GM18511 (cell line): ENCODE results near the gene PRKN.

ENCODE experiments used
- ATAC-seq: cut with Tn5 transposase; IDR thresholded peaks from one replicate; pipeline ENCODE4 v1.9.1; 2021; ENCODE audit warnings: mild to moderate bottlenecking, moderate library complexity; ENCODE audit not compliant: unreplicated experiment

Gene PRKN

DNA sequence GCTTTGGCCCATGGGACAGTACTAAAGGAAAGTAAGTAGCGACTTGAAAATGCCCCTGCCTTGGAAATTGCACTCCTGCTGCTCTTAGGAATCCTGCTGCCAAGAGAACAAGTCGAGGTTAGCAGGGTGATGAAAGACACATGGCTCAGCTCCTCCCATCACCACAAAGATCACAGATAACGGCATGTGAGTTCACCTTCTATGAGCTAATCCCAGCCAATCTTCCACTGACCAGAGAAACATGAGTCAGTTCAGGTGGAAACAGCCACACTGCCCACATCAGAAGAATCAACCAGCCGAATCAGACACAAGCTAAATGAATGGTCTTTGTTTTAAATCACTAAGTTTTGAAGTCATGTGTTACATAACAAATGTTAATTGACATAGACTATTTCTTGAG is 106.3 kb downstream of the PRKN start:
- ATAC-seq: no peak

DNA sequence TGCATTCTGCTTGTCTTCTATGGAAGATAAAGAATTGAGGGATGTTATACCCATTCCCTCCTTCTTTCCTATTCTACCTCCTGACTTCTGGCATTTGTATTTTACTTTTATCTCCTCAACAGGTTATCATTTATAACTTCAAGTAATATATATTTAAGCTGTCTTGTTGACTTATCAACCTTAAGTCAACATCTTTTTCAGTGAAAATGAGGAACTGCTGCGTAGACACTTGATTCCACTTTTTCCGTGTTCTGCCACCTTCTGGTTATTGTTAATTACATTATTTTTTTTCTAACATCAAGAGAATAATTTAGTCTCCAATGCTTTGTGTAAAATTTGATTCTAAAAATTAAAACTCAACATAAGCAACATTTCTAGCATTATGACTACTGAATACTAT is 107.5 kb downstream of the PRKN start:
- ATAC-seq: no peak

DNA sequence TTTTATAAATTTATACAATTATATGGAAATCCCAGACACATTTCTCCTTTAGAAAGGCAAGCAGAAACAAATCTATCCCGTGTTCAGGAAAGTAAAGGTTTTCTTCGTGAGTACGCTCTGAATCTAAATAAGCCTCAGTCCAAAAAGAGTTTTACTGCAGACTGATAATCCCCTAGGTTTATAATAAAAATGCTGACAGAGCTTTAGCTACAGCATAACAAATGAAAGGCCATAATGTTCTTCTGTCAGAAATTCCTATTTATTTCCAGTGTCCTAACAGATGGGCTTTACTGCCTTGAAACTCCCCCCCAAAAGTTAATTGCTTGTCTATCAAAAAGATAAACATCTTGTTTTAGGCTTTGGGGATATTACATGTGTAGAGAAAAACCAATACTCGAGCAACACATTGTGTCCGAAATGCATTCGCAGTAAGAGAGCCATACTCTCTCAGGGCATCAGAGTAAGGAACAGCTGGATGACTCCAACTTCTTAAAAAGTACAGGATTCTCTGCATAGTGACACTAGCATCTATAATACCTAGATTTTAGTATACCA is 109.0 kb downstream of the PRKN start:
- ATAC-seq: no peak

DNA sequence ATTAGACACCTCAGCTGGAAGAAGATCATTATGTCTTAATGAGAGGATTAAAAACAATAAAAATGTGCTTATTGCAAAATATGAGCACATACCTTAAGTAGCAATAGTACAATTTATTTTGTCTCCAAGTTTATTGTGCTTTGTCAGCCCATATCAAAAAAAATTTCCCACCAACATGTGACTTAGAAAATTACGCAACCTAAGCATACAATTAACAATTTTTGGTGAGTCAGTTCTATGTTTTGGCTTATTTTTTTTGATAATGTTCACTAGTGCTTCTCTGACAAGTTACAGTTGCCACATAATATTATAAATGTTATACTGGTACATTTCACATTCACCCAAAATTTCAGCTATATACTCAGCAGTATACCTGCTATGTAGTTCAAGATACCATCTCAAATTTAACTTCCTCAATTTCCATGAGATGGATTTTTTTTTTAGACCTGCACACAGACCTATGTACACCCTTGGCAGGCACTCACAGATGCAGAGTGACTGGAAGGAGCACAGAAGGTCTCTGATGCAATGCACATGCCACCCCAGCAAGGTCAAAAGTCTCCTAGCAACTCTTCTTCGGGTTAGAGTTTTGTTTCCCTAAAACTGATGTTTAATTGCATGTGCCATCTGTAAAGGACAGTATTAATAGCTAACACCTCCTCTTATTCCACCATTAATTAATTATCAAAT is 112.4 kb downstream of the PRKN start:
- ATAC-seq: no peak

DNA sequence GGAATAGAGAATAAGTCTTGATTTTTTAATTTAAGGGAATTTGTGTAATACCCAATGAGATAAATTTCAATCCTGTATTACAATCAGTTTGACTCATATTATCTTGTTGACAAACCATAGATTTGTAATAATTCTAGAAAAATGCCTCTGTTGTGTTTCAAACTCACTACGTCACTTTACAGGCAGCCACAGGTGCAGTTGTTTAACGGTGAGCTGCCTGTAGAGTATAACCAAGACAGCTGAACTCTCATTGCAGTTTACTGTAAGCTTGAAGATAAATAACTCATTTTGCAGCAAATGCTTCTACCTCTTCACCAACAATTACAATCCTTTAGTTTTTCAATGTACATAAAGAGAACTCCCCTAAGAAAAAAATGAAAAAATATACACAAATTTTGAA is 114.3 kb downstream of the PRKN start:
- no peak for ATAC-seq

DNA sequence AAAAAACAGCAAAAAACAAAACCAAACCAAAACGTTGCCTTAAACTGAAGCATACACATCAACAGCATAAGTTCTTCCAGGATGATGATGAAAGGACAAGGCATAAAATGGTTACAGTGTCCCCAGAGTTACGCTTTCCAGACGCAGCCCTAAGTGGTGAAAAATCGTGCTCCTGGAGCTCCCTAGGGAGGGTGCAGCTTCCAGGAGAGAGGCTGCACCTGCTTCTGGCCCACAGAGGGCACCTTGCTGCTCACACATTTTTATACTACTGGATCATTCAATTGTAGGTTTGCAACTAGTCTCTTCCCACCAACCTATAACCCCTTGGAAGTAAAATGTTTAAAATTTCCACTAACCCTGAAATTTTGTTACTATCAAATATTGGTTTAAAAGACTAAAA is 115.0 kb downstream of the PRKN start:
- no peak for ATAC-seq

DNA sequence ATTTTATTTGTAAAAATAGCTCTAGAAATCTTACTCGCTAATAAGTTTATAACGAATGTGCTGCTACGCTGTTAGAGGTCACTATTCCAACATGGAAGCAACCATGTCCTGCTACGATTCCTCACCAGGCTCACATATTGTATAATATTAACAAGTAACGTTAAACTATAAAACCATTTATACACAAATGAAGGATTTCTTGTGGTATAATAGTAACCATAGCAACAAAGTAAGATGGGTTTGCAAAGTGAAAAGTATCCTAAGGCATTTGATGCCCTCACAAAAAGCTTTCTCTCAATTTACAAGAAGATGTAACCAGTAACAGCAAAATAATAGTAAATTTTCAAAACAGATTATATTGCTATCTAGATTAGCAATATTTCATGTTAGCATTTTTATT is 117.2 kb downstream of the PRKN start:
- ATAC-seq: no peak

DNA sequence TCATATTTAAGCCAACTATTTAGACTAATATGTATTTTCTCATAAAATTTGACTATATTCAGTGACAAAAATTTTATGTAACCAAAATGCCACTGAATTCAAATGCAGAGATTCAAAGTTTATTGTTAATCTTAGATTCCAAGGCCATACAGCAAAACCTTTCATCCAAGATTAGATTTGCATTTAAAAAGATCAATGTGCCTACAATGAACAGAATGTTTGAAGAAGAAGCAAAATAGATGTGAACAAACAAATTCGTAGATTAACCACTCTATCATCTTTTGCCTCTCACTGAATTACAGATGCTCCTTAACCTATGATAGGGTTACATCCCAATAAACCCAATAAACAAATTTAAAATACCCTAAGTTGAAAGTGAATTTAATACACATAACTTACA is 121.7 kb downstream of the PRKN start:
- ATAC-seq: no peak

DNA sequence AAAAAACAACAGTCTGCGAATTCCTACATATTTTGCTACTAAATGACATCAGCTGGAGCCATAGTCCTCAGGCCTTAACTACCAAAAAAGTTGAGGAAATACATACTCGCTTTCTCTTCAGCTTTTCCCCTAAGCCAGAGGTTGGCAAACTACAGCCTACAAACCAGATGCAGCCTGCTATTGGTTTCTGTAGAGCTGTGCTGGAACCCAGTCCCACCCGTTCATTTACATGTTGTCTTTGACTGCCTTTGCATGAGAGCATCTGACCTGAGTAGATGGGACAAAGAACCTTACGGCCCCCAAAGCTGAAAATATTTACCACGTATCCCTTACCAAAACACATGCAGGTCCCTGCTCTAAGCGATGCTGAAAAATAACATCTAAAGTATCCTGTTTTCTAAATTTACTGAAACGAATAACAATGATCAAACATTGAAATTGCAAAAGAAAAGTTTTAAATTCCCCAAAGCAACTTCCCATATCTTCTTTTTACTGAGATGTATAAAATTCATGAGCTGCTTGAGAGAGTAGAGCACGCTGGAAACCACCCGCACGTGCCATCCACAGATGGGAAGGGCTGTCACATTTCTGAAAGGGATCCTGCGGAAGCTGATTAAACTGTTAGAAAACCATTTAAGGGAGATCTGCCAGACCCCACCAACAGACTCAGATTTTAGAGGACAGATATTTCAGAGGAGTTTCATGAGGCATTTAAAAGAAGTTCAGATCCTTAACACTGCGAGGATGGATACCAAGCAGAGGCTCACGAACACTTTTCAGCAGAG is 124.1 kb downstream of the PRKN start:
- no peak for ATAC-seq

DNA sequence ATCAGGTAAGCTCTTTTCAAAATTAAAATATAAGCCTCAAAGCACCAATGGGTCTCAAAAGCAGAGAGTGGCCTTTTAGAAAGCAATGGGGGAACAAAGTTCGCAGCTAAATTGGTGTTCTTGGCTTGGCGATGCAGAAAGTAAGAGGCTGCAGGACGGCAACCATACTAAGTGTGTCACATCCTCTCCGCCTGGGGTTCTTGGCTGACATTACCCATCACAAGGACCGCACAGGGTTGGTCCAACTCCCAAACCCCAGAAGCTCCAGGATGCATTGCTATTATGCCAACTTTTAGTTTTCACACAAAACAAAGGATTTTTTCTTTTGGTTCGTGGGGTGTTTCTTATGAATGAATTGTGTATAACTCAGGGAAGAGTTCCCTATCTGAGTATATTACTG is 124.8 kb downstream of the PRKN start:
- no peak for ATAC-seq

DNA sequence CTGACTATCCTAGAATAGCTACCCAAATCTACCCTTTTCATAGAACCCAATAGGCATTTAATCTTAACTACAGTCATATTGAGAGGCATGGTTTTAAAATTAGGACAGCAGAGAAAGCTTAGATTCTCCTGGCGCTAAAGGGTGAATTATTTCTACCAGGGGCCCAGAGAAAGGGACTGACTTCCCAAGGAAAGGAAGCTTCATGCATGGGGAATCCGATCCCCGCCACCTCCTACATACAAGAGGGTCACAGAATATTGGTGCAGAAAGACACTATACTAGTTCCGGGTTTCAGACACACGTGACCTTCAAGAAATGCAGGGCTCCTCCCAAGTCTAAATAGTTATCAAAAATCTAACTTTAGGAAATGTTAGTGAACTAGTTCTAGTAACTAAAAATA is 130.9 kb downstream of the PRKN start:
- ATAC-seq: no peak

DNA sequence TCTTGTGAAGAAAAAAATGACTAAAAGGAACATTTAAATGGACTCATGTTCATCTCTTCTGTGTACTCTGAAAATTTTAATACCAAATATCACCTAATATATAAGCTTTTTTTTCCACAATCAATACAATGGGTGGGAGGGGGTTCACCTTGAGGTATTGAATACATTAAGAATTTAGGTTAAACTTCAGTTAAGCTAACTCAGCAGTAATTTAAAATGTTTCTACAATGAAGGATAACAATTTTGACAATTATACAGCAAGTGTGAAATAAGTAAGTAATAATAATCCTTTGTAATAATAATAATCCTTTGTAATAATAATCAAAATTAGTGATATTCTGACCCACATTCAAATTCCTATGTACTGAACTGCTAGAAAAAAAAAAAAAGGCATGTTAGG is 136.0 kb downstream of the PRKN start:
- ATAC-seq: no peak

DNA sequence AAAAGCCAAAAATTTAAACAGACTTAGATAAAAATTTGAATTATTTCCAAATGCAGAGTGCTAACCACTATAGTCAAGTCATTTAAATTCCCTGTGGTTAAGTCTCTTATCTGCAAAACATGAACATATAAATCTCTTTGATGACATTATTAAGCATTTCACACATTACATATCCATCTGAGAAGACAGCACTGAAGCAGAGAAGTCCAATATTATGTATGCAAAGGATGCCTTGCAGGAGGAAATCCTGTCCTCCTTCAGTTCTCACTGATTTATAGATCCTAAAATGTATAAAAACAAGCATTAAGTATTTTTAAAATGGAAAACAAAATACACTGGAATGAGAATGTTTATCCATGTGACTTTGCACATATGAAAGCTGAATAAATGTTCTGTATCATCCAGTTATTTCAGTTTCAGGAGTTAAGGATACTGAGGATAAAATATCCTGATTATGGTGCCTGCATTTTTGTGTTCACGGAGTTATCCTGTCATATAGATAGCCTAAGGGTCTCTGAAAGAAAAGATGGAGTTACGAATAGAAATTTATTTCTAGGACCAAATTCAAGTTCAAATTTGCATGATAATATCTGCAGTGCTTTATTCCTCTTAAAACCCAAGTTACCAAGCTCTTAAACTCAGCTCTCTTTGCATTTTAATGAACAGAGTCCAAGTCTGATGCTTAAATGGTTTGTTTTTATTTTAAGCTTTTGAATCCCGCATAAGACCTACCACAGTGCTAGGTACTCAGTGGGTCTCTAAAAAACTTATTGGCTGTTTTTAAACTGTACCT is 145.4 kb downstream of the PRKN start:
- no peak for ATAC-seq

DNA sequence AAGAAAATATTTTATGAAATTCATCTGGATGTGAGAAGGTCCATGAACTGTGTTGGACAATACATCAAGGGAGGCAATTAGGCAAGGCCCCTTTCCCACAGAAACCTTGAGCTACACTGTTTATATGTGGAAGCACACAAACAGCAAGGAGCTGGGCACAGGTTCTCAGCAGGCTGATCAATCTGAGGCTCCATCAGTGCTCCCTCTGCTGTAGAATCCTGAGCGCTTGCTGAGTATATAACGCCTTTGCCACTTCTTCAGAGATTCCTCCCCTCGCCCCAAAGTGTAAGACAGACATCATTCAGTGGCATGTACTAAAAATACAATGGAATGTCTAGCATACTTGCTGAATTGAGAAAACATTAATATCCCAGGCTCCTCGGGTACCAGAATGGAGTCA is 146.9 kb downstream of the PRKN start:
- ATAC-seq: no peak

DNA sequence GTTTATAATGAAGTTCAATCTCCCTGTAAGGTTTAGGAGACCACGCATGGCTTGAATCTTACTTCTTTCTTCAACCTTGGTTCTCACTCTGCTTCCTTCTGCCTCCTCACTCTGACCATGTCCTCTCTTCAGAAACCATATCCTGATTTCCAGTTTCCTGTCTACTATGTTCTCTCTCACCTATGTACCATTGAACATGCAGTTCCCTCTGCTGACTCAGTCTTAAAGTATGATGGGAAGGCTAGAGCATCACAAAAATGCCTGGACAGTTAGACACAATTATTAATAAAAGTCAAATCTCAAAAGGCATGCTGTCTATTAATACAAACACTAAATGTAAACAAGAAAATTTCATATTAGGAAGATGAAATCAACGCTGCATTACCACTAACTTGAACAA is 151.6 kb downstream of the PRKN start:
- no peak for ATAC-seq

DNA sequence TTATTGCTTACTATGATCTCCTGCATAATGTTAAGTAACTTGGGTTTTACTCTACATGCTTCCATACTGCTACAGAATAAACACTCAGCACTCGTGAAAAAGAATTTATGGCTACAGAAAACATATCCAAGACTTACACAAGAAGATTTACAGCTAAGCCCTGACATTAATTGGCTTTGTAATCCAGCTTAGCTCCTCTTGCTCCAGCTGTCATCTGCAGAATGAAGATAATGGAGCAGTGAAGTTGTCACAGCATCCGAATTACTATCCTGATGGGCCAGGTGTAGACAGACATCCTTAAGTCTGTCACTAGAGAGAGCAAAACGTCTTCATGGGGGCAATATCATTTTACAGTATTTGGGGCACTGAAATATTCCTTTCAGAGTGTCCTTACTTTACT is 155.3 kb downstream of the PRKN start:
- no peak for ATAC-seq

DNA sequence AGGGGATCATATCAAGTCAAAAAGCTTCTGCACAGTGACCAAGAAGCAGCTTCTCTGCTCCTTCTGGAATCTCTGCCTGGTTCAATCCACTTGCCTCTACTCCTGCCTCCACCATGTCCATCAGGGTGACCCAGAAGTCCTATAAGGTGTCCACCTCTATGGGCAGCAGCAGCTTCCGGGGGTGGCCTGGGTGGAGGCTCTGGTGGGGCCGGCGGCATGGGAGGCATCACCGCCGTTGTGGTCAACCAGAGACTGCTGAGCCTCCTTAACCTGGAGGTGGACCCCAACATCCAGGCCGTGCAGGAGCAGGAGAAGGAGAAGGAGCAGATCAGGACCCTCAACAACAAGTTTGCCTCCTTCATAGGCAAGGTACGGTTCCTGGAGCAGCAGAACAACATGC is 159.3 kb downstream of the PRKN start:
- ATAC-seq: no peak

DNA sequence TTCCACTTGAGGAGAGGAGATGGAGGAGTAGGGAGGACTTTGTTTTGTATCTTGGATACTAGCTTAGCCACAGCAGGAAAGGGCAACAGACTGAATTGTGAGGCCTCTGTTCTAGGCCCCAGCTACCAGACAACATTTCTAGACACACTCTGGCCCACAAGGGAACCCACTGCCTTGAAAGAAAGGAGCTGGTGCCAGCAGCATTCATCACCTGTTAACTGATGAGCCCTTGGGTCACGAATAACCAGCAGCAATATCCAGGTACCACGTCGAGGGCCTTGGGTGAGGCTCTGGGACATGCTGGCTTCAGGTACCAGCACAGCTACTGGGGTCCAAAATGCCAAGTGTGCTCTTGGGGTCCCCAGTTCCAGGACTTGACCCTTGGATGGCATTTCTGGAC is 165.5 kb downstream of the PRKN start:
- ATAC-seq: no peak

DNA sequence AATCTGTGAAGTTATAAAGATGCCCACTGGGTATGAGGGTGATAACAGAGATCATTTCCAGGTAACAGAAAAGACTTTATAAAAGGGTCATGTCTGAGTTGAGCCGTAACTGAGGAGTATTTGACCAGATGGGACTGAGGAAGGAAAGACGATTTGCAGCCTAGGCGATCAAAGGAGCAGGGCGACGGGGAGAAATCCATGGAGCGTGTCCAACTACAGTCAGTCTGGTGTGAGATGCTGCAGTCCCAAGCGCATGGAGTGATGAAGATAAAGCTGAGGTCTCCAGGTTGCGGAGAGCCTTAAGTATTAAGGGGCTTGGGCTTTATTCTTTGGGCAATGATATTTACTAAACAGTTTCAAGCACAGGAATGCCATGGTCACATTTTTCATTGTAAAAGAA is 166.7 kb downstream of the PRKN start:
- no peak for ATAC-seq

DNA sequence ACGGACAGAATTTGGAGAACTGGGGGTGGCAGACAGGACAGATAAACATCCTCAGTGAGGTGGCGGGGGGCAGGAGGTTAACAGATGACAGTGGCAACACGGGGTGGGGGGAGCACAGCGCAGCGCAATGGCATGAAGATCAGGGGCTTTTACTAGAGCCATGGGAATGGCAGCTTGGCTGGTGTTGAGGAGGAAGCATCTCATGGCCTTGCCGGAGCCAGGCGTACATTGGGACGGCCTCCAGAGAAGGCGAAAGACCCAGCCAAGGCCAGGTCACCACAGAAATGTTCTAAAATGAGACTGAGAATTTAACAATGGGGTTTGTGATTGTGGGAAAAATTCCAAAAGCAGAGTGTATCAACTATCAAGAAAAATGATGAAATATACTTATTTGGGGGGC is 173.0 kb downstream of the PRKN start:
- no peak for ATAC-seq

DNA sequence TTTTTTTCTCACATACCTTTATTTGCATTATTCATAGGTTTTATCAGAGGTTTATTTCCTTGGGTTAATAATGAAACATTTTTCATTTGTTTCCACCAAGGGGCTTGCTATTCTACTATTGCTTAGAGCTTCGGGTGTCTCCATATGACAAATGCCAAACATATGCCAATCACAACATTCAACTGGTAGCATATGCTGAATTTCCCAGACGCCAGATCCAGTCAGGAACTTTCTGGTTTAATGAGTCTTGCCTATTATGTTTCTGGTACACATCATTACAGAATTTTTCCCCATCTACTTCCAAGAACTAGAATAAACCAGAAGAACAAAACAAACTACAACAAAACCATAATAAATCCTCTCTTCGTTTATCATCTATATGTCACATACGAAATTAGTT is 180.7 kb downstream of the PRKN start:
- no peak for ATAC-seq

DNA sequence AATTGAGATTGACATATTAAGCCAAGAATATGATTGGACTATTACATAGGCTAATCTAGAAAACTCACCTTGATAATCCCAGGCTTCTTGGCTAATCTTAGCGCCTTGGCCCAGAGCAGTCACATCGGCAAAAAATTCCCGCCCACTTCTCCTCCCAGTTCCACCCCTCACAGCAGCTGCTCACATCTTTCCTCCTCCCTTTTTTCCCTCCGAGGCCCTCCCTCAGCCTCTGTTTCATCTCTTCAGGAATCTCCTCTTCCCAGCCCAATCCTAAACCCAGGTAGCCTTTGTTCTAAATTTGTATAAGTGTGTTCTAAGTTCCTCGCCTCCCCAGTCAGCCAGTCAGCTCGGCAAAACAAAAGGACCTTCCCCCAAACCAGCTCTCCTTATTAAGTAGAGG is 184.3 kb downstream of the PRKN start:
- ATAC-seq: no peak
